Stimulated activated CD4-positive, alpha-beta T cell treated with anti-CD3 and anti-CD28 coated beads, Interleukin-4, amount 100 ng/mL, for 4 hours (primary cell): ENCODE data around the gene PRMT1.

ENCODE experiments used
- DNase-seq, 2 experiments: peaks; one replicate each; pipeline ENCODE4 v3.0.0-alpha.2; 2020

The PRMT1 gene

GRCh38 chr19:49651820-49652550, 25.1 kb upstream of the PRMT1 start:
- no peak for DNase-seq

GRCh38 chr19:49652551-49653465, 24.3 kb upstream of the PRMT1 start:
- DNase-seq, result no peak

GRCh38 chr19:49653466-49653806, 23.6 kb upstream of the PRMT1 start:
- no peak for DNase-seq

GRCh38 chr19:49654581-49654980, 22.5 kb upstream of the PRMT1 start:
- no peak for DNase-seq

GRCh38 chr19:49655570-49656455, 21.3 kb upstream of the PRMT1 start:
- DNase-seq, result no peak

- no peak for DNase-seq
Observed at GRCh38 chr19:49656456-49657109, 20.5 kb upstream of the PRMT1 start.

- no peak for DNase-seq
Observed at GRCh38 chr19:49657493-49658138, 19.5 kb upstream of the PRMT1 start.

- no peak for DNase-seq
Observed at GRCh38 chr19:49658139-49658517, 18.9 kb upstream of the PRMT1 start.

- no peak for DNase-seq
Observed at GRCh38 chr19:49658566-49659442, 18.3 kb upstream of the PRMT1 start.

- no peak for DNase-seq
Observed at GRCh38 chr19:49660338-49660961, 16.6 kb upstream of the PRMT1 start.

- DNase-seq, result no peak
Observed at GRCh38 chr19:49662011-49662410, 15.1 kb upstream of the PRMT1 start.

GRCh38 chr19:49663224-49663623, 13.8 kb upstream of the PRMT1 start:
- DNase-seq, result no peak

- DNase-seq, result peak; percentile 84 to 94
Observed at GRCh38 chr19:49664171-49665035, 12.7 kb upstream of the PRMT1 start.

- DNase-seq, result no peak
Observed at GRCh38 chr19:49665036-49665350, 12.1 kb upstream of the PRMT1 start.

- peak; percentile 98 to 99 for DNase-seq
Observed at GRCh38 chr19:49665351-49666119, 11.5 kb upstream of the PRMT1 start, which contains the start of the genes BCL2L12 and IRF3. Gene BCL2L12 (plus strand): TSS chr19:49665933. CDS start chr19:49666693, 760 bp downstream. Gene IRF3 (minus strand): TSS chr19:49665857. CDS start chr19:49664838, 1,019 bp downstream.

GRCh38 chr19:49666120-49666444, 11.0 kb upstream of the PRMT1 start:
- no peak for DNase-seq

GRCh38 chr19:49667473-49667872, 9.6 kb upstream of the PRMT1 start:
- DNase-seq, result no peak

- no peak for DNase-seq
Observed at GRCh38 chr19:49669516-49669915, 7.6 kb upstream of the PRMT1 start.
